T-helper 22 cell (primary cell): ENCODE measurements around the gene GPR37.

Experiments
- DNase-seq: peaks from one replicate; pipeline ENCODE4 v3.0.0-alpha.2; 2020; ENCODE audit warnings: low read depth

GPR37 gene

GRCh38 chr7:124779620-124780019 lies 14.0 kb upstream of the GPR37 start:
- DNase-seq = no peak

GRCh38 chr7:124779194-124779593 lies 13.6 kb upstream of the GPR37 start:
- DNase-seq = no peak

GRCh38 chr7:124777268-124777667 lies 11.7 kb upstream of the GPR37 start:
- no peak for DNase-seq

GRCh38 chr7:124776153-124776552 lies 10.6 kb upstream of the GPR37 start:
- DNase-seq = no peak

GRCh38 chr7:124775422-124775821 lies 9.8 kb upstream of the GPR37 start:
- DNase-seq = no peak

GRCh38 chr7:124773938-124774337 lies 8.3 kb upstream of the GPR37 start:
- DNase-seq = no peak

- DNase-seq = no peak
These were observed 7.7 kb upstream of the GPR37 start for GRCh38 chr7:124773339-124773738.

GRCh38 chr7:124769136-124769535 lies 3.5 kb upstream of the GPR37 start:
- no peak for DNase-seq

- DNase-seq = no peak
These were observed 2.9 kb upstream of the GPR37 start for GRCh38 chr7:124768525-124768924.

- no peak for DNase-seq
These were observed 668 bp downstream of the GPR37 start for GRCh38 chr7:124764847-124765400.

- DNase-seq = no peak
These were observed 1.3 kb downstream of the GPR37 start for GRCh38 chr7:124764051-124764846.

GRCh38 chr7:124762611-124763143 lies 2.9 kb downstream of the GPR37 start:
- DNase-seq = no peak

GRCh38 chr7:124761164-124761715 lies 4.4 kb downstream of the GPR37 start:
- DNase-seq = no peak

- DNase-seq = no peak
These were observed 7.3 kb downstream of the GPR37 start for GRCh38 chr7:124758327-124758726.

GRCh38 chr7:124754576-124755268 lies 10.9 kb downstream of the GPR37 start:
- no peak for DNase-seq

GRCh38 chr7:124752310-124752709 lies 13.3 kb downstream of the GPR37 start:
- no peak for DNase-seq

GRCh38 chr7:124751027-124751426 lies 14.6 kb downstream of the GPR37 start:
- DNase-seq = no peak

- DNase-seq = no peak
These were observed 18.5 kb downstream of the GPR37 start for GRCh38 chr7:124747072-124747471.

- DNase-seq = no peak
These were observed 27.0 kb downstream of the GPR37 start for GRCh38 chr7:124738639-124739038.

GRCh38 chr7:124737760-124738300 lies 27.8 kb downstream of the GPR37 start:
- DNase-seq = no peak

- DNase-seq = no peak
These were observed 37.0 kb downstream of the GPR37 start for GRCh38 chr7:124728610-124729009.

- DNase-seq = no peak
These were observed 40.9 kb downstream of the GPR37 start for GRCh38 chr7:124724507-124725192.
